Adipocyte (in vitro differentiated cells): ENCODE data around the gene BAZ2B.

Experiments used
- DNase-seq: peaks from one replicate; pipeline ENCODE4 v3.0.0-alpha.2; 2015; ENCODE audit warnings: low read depth
- H3K27me3 ChIP-seq: replicated peaks from 2 replicates; pipeline ENCODE4 v1.7.0; 2013; ENCODE audit warnings: mild to moderate bottlenecking, low read length, moderate library complexity; ENCODE audit not compliant: control insufficient read depth, insufficient read depth
- H3K36me3 ChIP-seq: 2 replicates; pipeline ENCODE4 v1.7.0; 2013; ENCODE audit warnings: low read length, mild to moderate bottlenecking, moderate library complexity; ENCODE audit not compliant: control insufficient read depth, insufficient read depth, severe bottlenecking
- H3K4me1 ChIP-seq: 2 replicates; pipeline ENCODE4 v1.7.0; 2013; ENCODE audit warnings: mild to moderate bottlenecking, low read length, moderate library complexity; ENCODE audit not compliant: control insufficient read depth, insufficient read depth
- H3K4me3 ChIP-seq: 2 replicates; pipeline ENCODE4 v1.7.0; 2013; ENCODE audit warnings: mild to moderate bottlenecking, low read length, moderate library complexity
- H3K9ac ChIP-seq: 2 replicates; pipeline ENCODE4 v1.7.0; 2013; ENCODE audit warnings: mild to moderate bottlenecking, low read length, moderate library complexity
- H3K9me3 ChIP-seq: 2 replicates; pipeline ENCODE4 v1.7.0; 2013; ENCODE audit warnings: mild to moderate bottlenecking, low read length, moderate library complexity; ENCODE audit not compliant: control insufficient read depth

Gene BAZ2B

GRCh38 chr2:159526433-159526832 lies 89.9 kb downstream of the BAZ2B start:
- Histone ChIP-seq H3K9me3 (no peaks in the 10 kb centered on the region), H3K4me1 (no peaks in the 10 kb centered on the region), H3K36me3 (no peaks in the 10 kb centered on the region), H3K9ac (no peak overlapping the region), H3K4me3 (no peak overlapping the region), H3K27me3 (no peaks in the 10 kb centered on the region)
- DNase-seq, result no peak

- Histone ChIP-seq H3K36me3 (no peaks in the 10 kb centered on the region), H3K27me3 (no peaks in the 10 kb centered on the region), H3K9me3 (no peaks in the 10 kb centered on the region), H3K4me1 (no peaks in the 10 kb centered on the region), H3K9ac (no peak overlapping the region), H3K4me3 (no peak overlapping the region)
- DNase-seq, result no peak
Observed at GRCh38 chr2:159525012-159525411, 91.3 kb downstream of the BAZ2B start.

GRCh38 chr2:159521272-159521671 lies 95.1 kb downstream of the BAZ2B start:
- H3K36me3 ChIP-seq, result no peaks in the 10 kb centered on the region
- peak; percentile 6 for DNase-seq

GRCh38 chr2:159518321-159519005 lies 97.9 kb downstream of the BAZ2B start:
- Histone ChIP-seq H3K36me3 (no peaks in the 10 kb centered on the region), H3K4me1 (peaks cover 18% of the 10 kb centered on the region), H3K4me3 (no peak overlapping the region), H3K27me3 (no peaks in the 10 kb centered on the region), H3K9ac (no peak overlapping the region), H3K9me3 (no peaks in the 10 kb centered on the region)
- no peak for DNase-seq

More at GRCh38 chr2:159521272-159521671, 95.1 kb downstream of the BAZ2B start:
- Histone ChIP-seq H3K9ac (no peak overlapping the region), H3K27me3 (no peaks in the 10 kb centered on the region), H3K9me3 (no peaks in the 10 kb centered on the region), H3K4me1 (peaks cover 4% of the 10 kb centered on the region), H3K4me3 (no peak overlapping the region)

GRCh38 chr2:159516241-159516758 lies 100.0 kb downstream of the BAZ2B start:
- Histone ChIP-seq H3K4me1 (peaks cover 18% of the 10 kb centered on the region), H3K36me3 (no peaks in the 10 kb centered on the region), H3K9me3 (no peaks in the 10 kb centered on the region), H3K4me3 (peak overlapping the region; percentile 86), H3K9ac (peak overlapping the region; percentile 87), H3K27me3 (no peaks in the 10 kb centered on the region)
- DNase-seq, result peak; percentile 36

GRCh38 chr2:159515441-159515840 lies 100.9 kb downstream of the BAZ2B start:
- Histone ChIP-seq H3K4me3 (peak overlapping the region; percentile 86), H3K27me3 (no peaks in the 10 kb centered on the region), H3K9me3 (no peaks in the 10 kb centered on the region), H3K36me3 (no peaks in the 10 kb centered on the region), H3K4me1 (peaks cover 18% of the 10 kb centered on the region), H3K9ac (peak overlapping the region; percentile 87)
- DNase-seq, result no peak

- Histone ChIP-seq H3K4me1 (peaks cover 19% of the 10 kb centered on the region), H3K4me3 (no peak overlapping the region), H3K36me3 (no peaks in the 10 kb centered on the region), H3K27me3 (no peaks in the 10 kb centered on the region), H3K9me3 (no peaks in the 10 kb centered on the region), H3K9ac (no peak overlapping the region)
- no peak for DNase-seq
Observed at GRCh38 chr2:159513745-159514144, 102.6 kb downstream of the BAZ2B start.

GRCh38 chr2:159508140-159508539 lies 108.2 kb downstream of the BAZ2B start:
- DNase-seq, result no peak
- Histone ChIP-seq H3K27me3 (no peaks in the 10 kb centered on the region), H3K4me3 (no peak overlapping the region), H3K36me3 (no peaks in the 10 kb centered on the region), H3K4me1 (peaks cover 10% of the 10 kb centered on the region), H3K9ac (no peak overlapping the region), H3K9me3 (no peaks in the 10 kb centered on the region)

- H3K9ac ChIP-seq, result no peak overlapping the region
- H3K36me3 ChIP-seq, result no peaks in the 10 kb centered on the region
- no peaks in the 10 kb centered on the region for H3K9me3 ChIP-seq
- DNase-seq, result no peak
- no peaks in the 10 kb centered on the region for H3K27me3 ChIP-seq
- peaks cover 10% of the 10 kb centered on the region for H3K4me1 ChIP-seq
- no peak overlapping the region for H3K4me3 ChIP-seq
Observed at GRCh38 chr2:159506764-159507440, 109.4 kb downstream of the BAZ2B start.

- no peak overlapping the region for H3K4me3 ChIP-seq
- H3K27me3 ChIP-seq, result no peaks in the 10 kb centered on the region
- H3K9ac ChIP-seq, result no peak overlapping the region
- H3K9me3 ChIP-seq, result no peaks in the 10 kb centered on the region
- DNase-seq, result no peak
- no peaks in the 10 kb centered on the region for H3K36me3 ChIP-seq
- H3K4me1 ChIP-seq, result peaks cover 10% of the 10 kb centered on the region
Observed at GRCh38 chr2:159506202-159506601, 110.1 kb downstream of the BAZ2B start.

GRCh38 chr2:159505196-159505595 lies 111.2 kb downstream of the BAZ2B start:
- Histone ChIP-seq H3K4me1 (peaks cover 10% of the 10 kb centered on the region), H3K9me3 (no peaks in the 10 kb centered on the region), H3K27me3 (no peaks in the 10 kb centered on the region), H3K36me3 (no peaks in the 10 kb centered on the region), H3K9ac (no peak overlapping the region), H3K4me3 (no peak overlapping the region)
- no peak for DNase-seq
